SJCRH30 (cell line): Measurements from ENCODE around the gene OR4C6. TPM values are rescaled to one million over a fixed set of nuclear protein-coding genes. Genes with fewer than 3 reads are reported as not detected.
A peak's percentile ranks its signal among the peaks of the same experiment; 100 is the strongest.

Experiments used
- DNase-seq, 2 experiments: peaks; one replicate each; pipeline ENCODE4 v3.0.0-alpha.2; 2015 to 2020
- H3K27ac ChIP-seq: fragments of 250-450 bp; sonication (Bioruptor Pico); 2 replicates; pipeline ENCODE4 v1.5.1; 2020; ENCODE audit warnings: mild to moderate bottlenecking, moderate library complexity
- H3K27me3 ChIP-seq: fragments of 250-450 bp; sonication (Bioruptor Pico); 2 replicates; pipeline ENCODE4 v1.5.1; 2020; ENCODE audit warnings: mild to moderate bottlenecking, moderate library complexity
- H3K36me3 ChIP-seq: fragments of 250-450 bp; sonication (Bioruptor Pico); 2 replicates; pipeline ENCODE4 v1.5.1; 2020; ENCODE audit warnings: mild to moderate bottlenecking, moderate library complexity
- H3K4me1 ChIP-seq: fragments of 250-450 bp; sonication (Bioruptor Pico); 2 replicates; pipeline ENCODE4 v1.5.1; 2020; ENCODE audit warnings: mild to moderate bottlenecking, moderate library complexity
- H3K4me3 ChIP-seq: fragments of 250-450 bp; sonication (Bioruptor Pico); 2 replicates; pipeline ENCODE4 v1.5.1; 2020; ENCODE audit warnings: mild to moderate bottlenecking, moderate library complexity
- H3K9me3 ChIP-seq: fragments of 250-450 bp; sonication (Bioruptor Pico); replicated peaks from 2 replicates; pipeline ENCODE4 v1.5.1; 2020; ENCODE audit warnings: mild to moderate bottlenecking, moderate library complexity
- total RNA-seq: library from RNA; depleted of rRNA; stranded (reverse); fragments of >200 nt; shearing (Covaris generic); gene quantifications from 2 replicates; pipeline ENCODE4 v1.2.3, GENCODE V29; 2014; rRNA removed

Gene OR4C6
- not detected in 2 replicates for total RNA-seq

DNA sequence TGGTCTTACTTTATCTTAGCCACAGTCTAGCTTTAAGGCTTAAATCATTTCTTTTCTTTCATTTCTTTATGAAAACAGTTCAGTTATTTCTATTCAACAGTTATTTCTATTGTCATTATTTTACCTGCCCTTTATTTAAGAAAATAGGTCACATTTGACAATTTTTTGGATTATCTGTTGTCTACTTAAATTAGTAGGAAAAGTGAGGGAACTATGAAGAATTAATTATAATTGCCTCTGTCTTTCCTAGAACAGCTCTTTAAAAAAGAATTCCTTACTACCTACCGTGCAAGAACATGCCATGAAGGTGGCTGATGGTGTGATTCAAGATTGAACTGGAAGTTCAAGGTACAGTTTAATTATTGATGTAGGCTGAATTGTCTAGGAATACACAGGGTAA lies at the start of gene OR4C6:
TSS of gene OR4C6 (plus strand) at position 301 of the 400 bp plus-strand sequence. CDS start 2,966 bp downstream, outside the sequence.
- Histone ChIP-seq H3K27ac (no peak within 1 kb of the TSS), H3K4me3 (no peak within 1 kb of the TSS), H3K4me1 (no peaks in the 10 kb centered on the region), H3K36me3 (no peaks in the 10 kb centered on the region), H3K9me3 (no peaks in the 10 kb centered on the region), H3K27me3 (peaks cover 5% of the 10 kb centered on the region)
- DNase-seq = no peak

- Histone ChIP-seq H3K4me3 (no peak overlapping the region), H3K36me3 (no peaks in the 10 kb centered on the region), H3K4me1 (no peaks in the 10 kb centered on the region), H3K27me3 (no peaks in the 10 kb centered on the region), H3K9me3 (no peaks in the 10 kb centered on the region), H3K27ac (no peak overlapping the region)
- no peak for DNase-seq
Measured at GRCh38 chr11:55624531-55624930, 37.5 kb upstream of the OR4C6 start.

DNA sequence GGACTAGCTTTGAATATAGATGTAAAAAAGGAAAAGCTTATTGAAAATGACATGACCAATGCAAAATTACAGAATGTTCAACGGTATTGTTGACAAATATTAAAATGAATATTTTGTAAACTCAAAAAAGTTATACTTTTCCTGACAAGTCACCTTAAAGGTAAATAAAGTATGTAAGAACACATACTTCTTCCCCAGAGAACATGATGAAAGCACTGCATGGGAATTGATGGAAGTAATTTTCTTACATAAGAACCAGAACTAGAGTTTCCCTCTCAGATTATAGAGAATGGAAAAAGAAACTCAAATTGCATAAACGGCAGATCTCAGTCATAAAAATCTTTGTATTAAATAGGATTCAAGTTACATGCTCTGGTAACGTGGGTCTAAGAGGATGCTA lies 27.2 kb upstream of the OR4C6 start, which contains the start of gene OR4P4:
TSS of gene OR4P4 (plus strand) at position 301 of the 400 bp plus-strand sequence.
- H3K27ac ChIP-seq = no peak within 1 kb of the TSS
- no peaks in the 10 kb centered on the region for H3K36me3 ChIP-seq
- H3K4me1 ChIP-seq = no peaks in the 10 kb centered on the region
- H3K4me3 ChIP-seq = no peak within 1 kb of the TSS
- H3K9me3 ChIP-seq = no peaks in the 10 kb centered on the region
- no peak for DNase-seq
- H3K27me3 ChIP-seq = no peaks in the 10 kb centered on the region

DNA sequence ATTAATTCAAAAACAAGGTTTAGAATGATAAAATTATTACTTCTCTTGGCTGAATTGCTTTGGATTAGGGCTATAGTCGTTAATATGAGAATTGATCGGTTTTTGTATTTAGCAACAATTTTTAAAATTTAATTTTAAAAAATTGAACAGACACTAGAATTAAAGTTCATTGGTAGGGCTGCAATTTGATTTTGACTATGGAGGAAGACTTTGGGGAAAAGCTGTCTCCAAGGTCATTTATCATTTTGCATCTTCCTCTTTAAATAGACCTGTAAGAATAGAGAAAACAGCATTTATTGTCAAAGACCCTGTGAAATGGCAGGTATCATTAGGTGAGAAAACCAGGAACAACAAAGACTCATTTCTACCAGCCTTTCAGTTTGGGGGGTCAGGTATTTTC lies 14.0 kb upstream of the OR4C6 start, which contains the start of gene OR4S2:
TSS of gene OR4S2 (plus strand) at position 301 of the 400 bp plus-strand sequence. CDS start 2,577 bp downstream, outside the sequence.
- Histone ChIP-seq H3K9me3 (no peaks in the 10 kb centered on the region), H3K4me3 (no peak within 1 kb of the TSS), H3K27ac (no peak within 1 kb of the TSS), H3K4me1 (no peaks in the 10 kb centered on the region), H3K27me3 (no peaks in the 10 kb centered on the region), H3K36me3 (no peaks in the 10 kb centered on the region)
- no peak for DNase-seq

DNA sequence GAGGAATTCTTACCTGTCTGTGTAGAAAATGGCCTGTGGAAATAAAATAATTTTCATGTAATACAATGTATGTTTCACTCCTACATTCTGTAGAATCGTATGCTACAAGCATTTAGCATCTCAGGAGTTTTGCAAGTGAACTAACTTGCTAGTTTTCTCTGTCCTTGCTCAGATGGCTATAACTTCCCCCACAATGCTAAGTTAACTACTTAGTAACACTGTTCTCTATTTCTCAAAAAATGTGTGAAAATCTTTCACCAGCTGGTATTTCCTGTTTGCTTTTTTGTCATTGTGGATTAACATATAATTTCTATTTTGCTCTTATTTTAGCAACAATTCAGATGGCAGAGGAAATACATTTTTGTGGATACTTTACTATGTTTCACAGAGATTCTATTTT lies 9.4 kb upstream of the OR4C6 start:
- Histone ChIP-seq H3K36me3 (no peaks in the 10 kb centered on the region), H3K27ac (no peak overlapping the region), H3K9me3 (no peaks in the 10 kb centered on the region), H3K27me3 (peaks cover 10% of the 10 kb centered on the region), H3K4me3 (no peak overlapping the region), H3K4me1 (no peaks in the 10 kb centered on the region)
- DNase-seq = no peak

DNA sequence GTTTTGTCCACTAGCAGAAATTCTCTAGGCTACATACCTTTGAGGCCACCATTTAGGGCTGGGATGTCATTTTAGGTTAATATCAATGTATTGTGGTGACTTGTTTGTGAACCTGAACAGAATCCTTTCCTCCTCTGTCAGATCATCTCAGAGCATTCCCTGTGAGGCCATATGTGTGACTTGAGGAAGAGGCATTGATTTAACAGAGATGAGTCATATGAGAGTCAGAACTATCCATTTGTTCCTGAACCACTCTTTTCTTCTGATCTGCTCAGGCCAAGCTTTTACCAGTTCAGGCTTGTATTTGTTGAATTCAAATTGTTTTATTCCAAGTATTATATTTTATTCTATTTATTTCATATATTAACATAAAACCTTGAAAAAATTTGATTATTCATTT lies 6.9 kb upstream of the OR4C6 start:
- peaks cover 13% of the 10 kb centered on the region for H3K27me3 ChIP-seq

DNA sequence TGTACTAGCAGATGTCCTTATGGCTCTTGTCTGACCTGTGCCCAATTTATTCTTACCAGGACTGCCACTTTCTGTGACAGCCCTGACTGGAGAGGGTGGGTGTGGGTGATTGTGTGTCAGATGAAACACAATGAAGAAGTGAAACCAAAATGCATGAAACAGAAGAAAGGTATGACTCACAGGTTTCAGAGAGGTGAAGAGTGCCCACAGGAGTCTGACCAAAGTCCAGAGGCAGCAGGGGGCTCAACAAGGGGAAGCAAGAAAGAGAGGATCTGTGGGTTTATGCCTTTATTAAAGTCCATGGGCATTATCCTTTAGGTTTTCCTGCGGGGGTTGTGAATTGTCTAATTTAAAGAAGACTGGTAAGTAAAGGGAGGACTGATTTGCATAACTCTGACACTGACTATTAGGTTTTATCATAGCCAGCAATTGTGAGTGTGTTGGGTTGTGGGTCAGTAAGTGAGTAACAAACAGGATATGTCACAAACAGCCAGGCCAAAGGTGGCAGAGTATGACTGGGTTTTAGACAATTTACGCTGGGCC lies 3.9 kb upstream of the OR4C6 start:
- no peaks in the 10 kb centered on the region for H3K36me3 ChIP-seq
- no peak overlapping the region for H3K4me3 ChIP-seq
- H3K27ac ChIP-seq = no peak overlapping the region
- no peaks in the 10 kb centered on the region for H3K4me1 ChIP-seq
- H3K27me3 ChIP-seq = peaks cover 13% of the 10 kb centered on the region
- DNase-seq = no peak
- no peaks in the 10 kb centered on the region for H3K9me3 ChIP-seq

More for the DNA sequence above, 6.9 kb upstream of the OR4C6 start:
- Histone ChIP-seq H3K36me3 (no peaks in the 10 kb centered on the region), H3K27ac (no peak overlapping the region), H3K4me1 (no peaks in the 10 kb centered on the region), H3K4me3 (no peak overlapping the region), H3K9me3 (no peaks in the 10 kb centered on the region)
- no peak for DNase-seq

- peaks cover 13% of the 10 kb centered on the region for H3K27me3 ChIP-seq
- no peak overlapping the region for H3K4me3 ChIP-seq
- no peaks in the 10 kb centered on the region for H3K36me3 ChIP-seq
Measured at GRCh38 chr11:55658608-55659007, 3.4 kb upstream of the OR4C6 start.

GRCh38 chr11:55669376-55669775 lies 7.4 kb downstream of the OR4C6 start:
- H3K36me3 ChIP-seq = no peaks in the 10 kb centered on the region
- H3K27me3 ChIP-seq = peaks cover 6% of the 10 kb centered on the region
- no peak overlapping the region for H3K4me3 ChIP-seq
- H3K4me1 ChIP-seq = no peaks in the 10 kb centered on the region
- no peak for DNase-seq
- H3K27ac ChIP-seq = no peak overlapping the region
- H3K9me3 ChIP-seq = no peaks in the 10 kb centered on the region

More at GRCh38 chr11:55658608-55659007, 3.4 kb upstream of the OR4C6 start:
- Histone ChIP-seq H3K9me3 (no peaks in the 10 kb centered on the region), H3K27ac (no peak overlapping the region), H3K4me1 (no peaks in the 10 kb centered on the region)
- DNase-seq = no peak

- Histone ChIP-seq H3K27ac (no peak overlapping the region), H3K4me3 (no peak overlapping the region), H3K4me1 (no peaks in the 10 kb centered on the region), H3K27me3 (peaks cover 6% of the 10 kb centered on the region), H3K36me3 (no peaks in the 10 kb centered on the region), H3K9me3 (no peaks in the 10 kb centered on the region)
- no peak for DNase-seq
Measured at GRCh38 chr11:55673860-55674259, 11.9 kb downstream of the OR4C6 start.

DNA sequence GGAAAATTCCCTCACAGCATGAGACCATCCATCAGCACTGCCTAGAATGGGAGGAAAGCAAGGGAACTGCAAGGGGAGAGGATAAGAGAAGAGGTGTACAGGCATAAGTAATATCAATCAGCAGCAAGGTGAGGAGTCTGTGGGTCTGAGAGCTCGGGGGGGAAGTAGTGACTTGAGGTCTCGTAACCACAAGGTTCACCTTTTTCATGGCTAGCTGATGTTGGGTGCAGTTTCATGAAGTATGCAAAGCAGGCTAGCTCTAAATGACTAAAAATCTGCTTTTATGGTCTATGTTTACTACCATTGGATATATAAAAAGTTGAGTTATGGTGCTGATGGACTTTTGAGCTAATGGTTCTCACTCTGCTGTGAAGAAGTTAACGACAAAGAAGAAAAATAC lies 35.8 kb downstream of the OR4C6 start:
- H3K4me3 ChIP-seq = no peak overlapping the region
- no peak for DNase-seq

DNA sequence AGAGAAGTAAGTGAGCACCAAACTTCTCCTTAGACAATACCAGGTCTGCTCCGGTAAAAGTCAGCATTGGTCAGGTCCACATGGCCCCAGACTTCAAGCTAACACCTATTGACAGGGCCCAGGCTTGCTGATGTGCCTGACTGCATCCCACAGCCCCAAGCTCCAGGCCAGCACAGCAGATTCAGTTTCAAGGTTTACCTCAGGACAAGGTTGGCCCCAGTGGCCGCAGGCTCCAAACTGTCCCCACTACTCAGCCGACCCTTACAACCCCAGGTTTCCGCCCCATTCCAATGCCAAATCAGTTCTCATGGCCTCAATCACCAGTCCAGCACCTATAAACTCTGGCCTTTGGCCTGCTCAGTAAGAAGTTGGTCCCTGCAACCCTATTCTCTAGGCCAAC lies 39.4 kb downstream of the OR4C6 start:
- H3K4me1 ChIP-seq = no peaks in the 10 kb centered on the region
- H3K27me3 ChIP-seq = no peaks in the 10 kb centered on the region
- no peak overlapping the region for H3K4me3 ChIP-seq
- H3K9me3 ChIP-seq = no peaks in the 10 kb centered on the region; the same call in 1 of the 2 replicates
- H3K27ac ChIP-seq = no peak overlapping the region
- DNase-seq = no peak
- H3K36me3 ChIP-seq = no peaks in the 10 kb centered on the region

More for the DNA sequence above, 35.8 kb downstream of the OR4C6 start:
- Histone ChIP-seq H3K27ac (no peak overlapping the region), H3K9me3 (no peaks in the 10 kb centered on the region; the same call in 1 of the 2 replicates), H3K27me3 (0 out of 2 replicates have a peak, but pooled peaks cover 3% of the 10 kb centered on the region), H3K36me3 (no peaks in the 10 kb centered on the region), H3K4me1 (no peaks in the 10 kb centered on the region)

DNA sequence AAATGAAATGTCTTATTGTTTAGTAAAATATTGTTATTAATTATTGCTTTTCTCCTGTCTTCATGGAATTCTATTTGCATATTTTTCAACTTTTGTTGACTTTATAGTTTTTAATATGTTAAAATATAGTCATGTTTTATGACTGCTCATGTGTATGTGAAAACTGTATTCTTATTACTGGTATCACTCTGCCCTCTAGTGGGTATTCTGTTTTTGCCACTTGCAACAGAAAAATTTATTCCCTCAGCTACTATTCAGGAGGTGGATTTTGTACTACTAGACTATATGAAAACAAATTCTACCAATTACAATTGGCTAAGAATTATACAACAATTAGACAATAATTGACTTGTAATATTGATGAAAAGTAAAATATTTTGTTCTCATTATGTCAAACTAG lies 45.0 kb downstream of the OR4C6 start:
- no peaks in the 10 kb centered on the region for H3K9me3 ChIP-seq
- H3K4me3 ChIP-seq = no peak overlapping the region
- DNase-seq = peak in 1 of 2 experiments; percentile 72
- H3K27me3 ChIP-seq = no peaks in the 10 kb centered on the region
- no peaks in the 10 kb centered on the region for H3K36me3 ChIP-seq
- no peaks in the 10 kb centered on the region for H3K4me1 ChIP-seq
- H3K27ac ChIP-seq = no peak overlapping the region

- peak; percentile 33 to 75 for DNase-seq
- H3K9me3 ChIP-seq = no peaks in the 10 kb centered on the region
- no peak overlapping the region for H3K4me3 ChIP-seq
- no peaks in the 10 kb centered on the region for H3K36me3 ChIP-seq
- H3K27ac ChIP-seq = no peak overlapping the region
- no peaks in the 10 kb centered on the region for H3K27me3 ChIP-seq
- H3K4me1 ChIP-seq = no peaks in the 10 kb centered on the region
Measured at GRCh38 chr11:55714982-55715888, 53.2 kb downstream of the OR4C6 start.
